CD14-positive monocyte (primary cell): ENCODE results near the gene NKX3-2. TPM values are rescaled to one million over a fixed set of nuclear protein-coding genes. Genes with fewer than 3 reads are reported as not detected.

Experiments
- DNase-seq, 3 donors: peaks; one replicate each; pipeline ENCODE4 v3.0.0-alpha.2; 2011 to 2022
- H2AFZ ChIP-seq: 2 replicates; pipeline ENCODE4 v1.6.0; 2012; ENCODE audit warnings: mild to moderate bottlenecking, low read depth, low read length, inconsistent platforms; ENCODE audit not compliant: insufficient read depth, poor library complexity, severe bottlenecking
- H3K27ac ChIP-seq, 2 donors: 1 replicate in 1 of 2; 2 replicates in 1 of 2; pipeline ENCODE4 v1.5.1; 2012 to 2013; ENCODE audit warnings: low read length in 2 of 2, control low read depth in 1 of 2, inconsistent platforms in 1 of 2, low read depth in 1 of 2, mild to moderate bottlenecking in 1 of 2
- H3K27me3 ChIP-seq, 2 donors: one replicate each; pipeline versions ENCODE4 v1.6.0 to v1.6.1; 2011 to 2013; ENCODE audit warnings: low read length in 2 of 2; ENCODE audit not compliant: control insufficient read depth in 2 of 2, insufficient read depth in 2 of 2
- H3K36me3 ChIP-seq, 2 donors: replicated peaks in 1 of 2; 1 replicate in 1 of 2; 2 replicates in 1 of 2; pipeline versions ENCODE4 v1.5.1 to v1.6.1; 2012 to 2013; ENCODE audit warnings: low read length in 2 of 2, control low read depth in 1 of 2, inconsistent platforms in 1 of 2, mild to moderate bottlenecking in 1 of 2; ENCODE audit not compliant: insufficient read depth in 2 of 2, control insufficient read depth in 1 of 2
- H3K4me1 ChIP-seq, 2 donors: 1 replicate in 1 of 2; 2 replicates in 1 of 2; pipeline versions ENCODE4 v1.5.1 to v1.6.1; 2012 to 2013; ENCODE audit warnings: low read length in 2 of 2, control low read depth in 1 of 2, inconsistent platforms in 1 of 2, mild to moderate bottlenecking in 1 of 2, moderate library complexity in 1 of 2; ENCODE audit not compliant: insufficient read depth in 2 of 2, control insufficient read depth in 1 of 2
- H3K4me2 ChIP-seq: replicated peaks from 2 replicates; pipeline ENCODE3; 2012; ENCODE audit warnings: low read length, moderate library complexity, mild to moderate bottlenecking; ENCODE audit not compliant: poor library complexity, severe bottlenecking; ENCODE audit errors: extremely low read depth
- H3K4me3 ChIP-seq, 3 experiments: fragments of 200-600 bp in 1 of 3; sonication (generic) in 1 of 3; replicated peaks in 1 of 3; 1 replicate in 2 of 3; 2 replicates in 1 of 3; pipeline ENCODE4 v1.5.1; 2011 to 2013; ENCODE audit warnings: low read length in 3 of 3, mild to moderate bottlenecking in 3 of 3, control low read depth in 2 of 3, low read depth in 2 of 3, inconsistent platforms in 1 of 3, moderate library complexity in 1 of 3
- H3K79me2 ChIP-seq: 2 replicates; pipeline ENCODE4 v1.6.0; 2012; ENCODE audit warnings: mild to moderate bottlenecking, control low read depth, inconsistent platforms, low read length, moderate library complexity; ENCODE audit not compliant: insufficient read depth
- H3K9ac ChIP-seq: 2 replicates; pipeline ENCODE4 v1.6.0; 2017; ENCODE audit warnings: low read length, mild to moderate bottlenecking; ENCODE audit not compliant: insufficient read depth, poor library complexity, severe bottlenecking
- H3K9me3 ChIP-seq, 2 donors: replicated peaks in 1 of 2; 1 replicate in 1 of 2; 2 replicates in 1 of 2; pipeline versions ENCODE4 v1.5.1 to v1.6.1; 2012 to 2013; ENCODE audit warnings: low read length in 2 of 2, control low read depth in 1 of 2; ENCODE audit not compliant: control insufficient read depth in 1 of 2, insufficient read depth in 1 of 2
- H4K20me1 ChIP-seq: 2 replicates; pipeline ENCODE4 v1.6.0; 2012; ENCODE audit warnings: mild to moderate bottlenecking, low read length, control low read depth, moderate library complexity; ENCODE audit not compliant: insufficient read depth
- H3K27ac Mint-ChIP-seq, 7 donors: one replicate each; pipeline ENCODE4 v1.8.0; 2020; ENCODE audit warnings: mild to moderate bottlenecking in 7 of 7, mixed read lengths in 7 of 7, moderate library complexity in 6 of 7, inconsistent platforms in 2 of 7
- H3K27me3 Mint-ChIP-seq, 3 donors: one replicate each; pipeline ENCODE4 v1.8.0; 2021 to 2022; ENCODE audit warnings: low read depth in 3 of 3, mild to moderate bottlenecking in 3 of 3, mixed read lengths in 3 of 3, moderate library complexity in 3 of 3, inconsistent platforms in 1 of 3
- H3K36me3 Mint-ChIP-seq, 2 donors: one replicate each; pipeline ENCODE4 v1.8.0; 2020; ENCODE audit warnings: mixed read lengths in 2 of 2, inconsistent platforms in 1 of 2, mild to moderate bottlenecking in 1 of 2
- H3K4me1 Mint-ChIP-seq: one replicate; pipeline ENCODE4 v1.8.0; 2020; ENCODE audit warnings: mild to moderate bottlenecking, mixed read lengths
- H3K4me3 Mint-ChIP-seq, 2 donors: one replicate each; pipeline ENCODE4 v1.8.0; 2020; ENCODE audit warnings: mild to moderate bottlenecking in 2 of 2, mixed read lengths in 2 of 2, moderate library complexity in 1 of 2
- H3K9me3 Mint-ChIP-seq, 7 donors: one replicate each; pipeline ENCODE4 v1.8.0; 2020 to 2022; ENCODE audit warnings: mixed read lengths in 7 of 7, mild to moderate bottlenecking in 6 of 7, moderate library complexity in 6 of 7, inconsistent platforms in 2 of 7
- CTCF ChIP-seq: fragments of 200-600 bp; IDR thresholded peaks from one replicate; pipeline ENCODE4 v1.8.0; 2022; ENCODE audit warnings: antibody characterized with exemption, mild to moderate bottlenecking
- WGBS: methylation state at CpG from one replicate; pipeline ENCODE4 v1.1.5; 2013; ENCODE audit warnings: missing lambda C conversion rate; ENCODE audit not compliant: insufficient coverage; 5-methylcytosine and 5-hydroxymethylcytosine counted together
- intact Hi-C, 2 donors: fragments of 100-400 bp; cut with micrococcal nuclease; formaldehyde crosslinking; loops; one replicate each; pipeline versions ENCODE4 v1.15.0 to v1.15.1; 2023
- polyA plus RNA-seq, 3 donors: library from polyadenylated mRNA; depleted of rRNA in 1 of 3; unstranded in 2 of 3; stranded (reverse) in 1 of 3; fragments of 300-500 nt in 2 of 3; fragments of >200 nt in 1 of 3; fragmentation: Illumina TruSeq in 2 of 3; gene quantifications; 1 replicate in 2 of 3; 2 replicates in 1 of 3; pipeline ENCODE4 v1.2.3, GENCODE V29; 2012 to 2021

NKX3-2 gene
- polyA plus RNA-seq, 3 donors = not detected

GRCh38 chr4:13527981-13528820 lies 16.1 kb downstream of the NKX3-2 start:
- Mint-ChIP-seq H3K36me3 (peaks cover 14 to 30% of the 10 kb centered on the region in 2 donors), H3K4me1 (peaks cover 48% of the 10 kb centered on the region), H3K27ac (peak overlapping the region in 5 of 7 donors; percentile 10 to 70 (median 52)), H3K9me3 (peaks cover 10 to 59% (median 49%) of the 10 kb centered on the region in 7 donors), H3K27me3 (peaks cover 99% of the 10 kb centered on the region in 3 donors), H3K4me3 (peak overlapping the region; percentile 69 to 89)
- 2% methylated on average over 13 of the region's 35 CpGs for WGBS
- Histone ChIP-seq H3K79me2 (no peaks in the 10 kb centered on the region), H4K20me1 (no peaks in the 10 kb centered on the region), H3K4me2 (peak overlapping the region; percentile 57), H2AFZ (no peak overlapping the region), H3K9me3 (peaks cover 35 to 84% of the 10 kb centered on the region in 2 donors), H3K27ac (no peak overlapping the region), H3K4me3 (peak overlapping the region in 2 of 3 experiments; percentile 8 to 56), H3K36me3 (no peaks in the 10 kb centered on the region), H3K9ac (no peak overlapping the region), H3K27me3 (peaks cover 91 to 100% of the 10 kb centered on the region in 2 donors), H3K4me1 (peaks cover 47 to 49% of the 10 kb centered on the region in 2 donors)
- peak; percentile 56 to 91 (median 78) for DNase-seq
- intact Hi-C loops = no loop called here
- no peak for TF ChIP-seq CTCF

GRCh38 chr4:13527192-13527980 lies 16.9 kb downstream of the NKX3-2 start:
- Histone ChIP-seq H2AFZ (no peak overlapping the region), H3K27ac (no peak overlapping the region), H3K9me3 (peaks cover 35 to 81% of the 10 kb centered on the region in 2 donors), H3K4me3 (peak overlapping the region in 1 of 3 experiments; percentile 56), H3K9ac (no peak overlapping the region), H3K36me3 (no peaks in the 10 kb centered on the region), H4K20me1 (no peaks in the 10 kb centered on the region), H3K4me1 (peaks cover 51 to 52% of the 10 kb centered on the region in 2 donors), H3K79me2 (no peaks in the 10 kb centered on the region), H3K27me3 (peaks cover 89 to 100% of the 10 kb centered on the region in 2 donors), H3K4me2 (peak overlapping the region; percentile 57)
- Mint-ChIP-seq H3K36me3 (peaks cover 14 to 30% of the 10 kb centered on the region in 2 donors), H3K27ac (no peak overlapping the region), H3K27me3 (peaks cover 99% of the 10 kb centered on the region in 3 donors), H3K9me3 (peaks cover 10 to 60% (median 49%) of the 10 kb centered on the region in 7 donors), H3K4me3 (peak overlapping the region; percentile 47 to 89), H3K4me1 (peaks cover 52% of the 10 kb centered on the region)
- TF ChIP-seq CTCF = no peak
- intact Hi-C loops = no loop called here
- WGBS = 3% methylated on average over 36 of the region's 46 CpGs
- no peak for DNase-seq
